ENCODE results near the gene L3MBTL1.
"Not testable (repeated sequence)": the region's sequence is repeated elsewhere in the genome, so short reads cannot be mapped to it uniquely, and the experiment has no call there.

L3MBTL1 gene

GRCh38 chr20:43507150-43508080, at the start of gene L3MBTL1:
Gene L3MBTL1, plus strand, starts transcription at chr20:43507697. Its CDS starts 5,807 bp downstream, at chr20:43513504.
- DNase-seq (ENCODE audit: low spot score): peak; percentile 81

GRCh38 chr20:43458422-43458924, 49.0 kb upstream of the L3MBTL1 start:
- no peak for DNase-seq (ENCODE audit: low spot score)

GRCh38 chr20:43459022-43459942, 48.2 kb upstream of the L3MBTL1 start:
- peak; percentile 58 for DNase-seq (ENCODE audit: low spot score)

GRCh38 chr20:43460172-43460829, 47.2 kb upstream of the L3MBTL1 start:
- no peak for DNase-seq (ENCODE audit: low spot score)

GRCh38 chr20:43460830-43461200, 46.7 kb upstream of the L3MBTL1 start:
- DNase-seq (ENCODE audit: low spot score): no peak

- no peak for DNase-seq (ENCODE audit: low spot score)
These were observed 45.4 kb upstream of the L3MBTL1 start for GRCh38 chr20:43461894-43462659.

- no peak for DNase-seq (ENCODE audit: low spot score)
These were observed 44.6 kb upstream of the L3MBTL1 start for GRCh38 chr20:43462660-43463526.

- DNase-seq (ENCODE audit: low spot score): no peak
These were observed 43.8 kb upstream of the L3MBTL1 start for GRCh38 chr20:43463527-43464218.

- DNase-seq (ENCODE audit: low spot score): no peak
These were observed 43.2 kb upstream of the L3MBTL1 start for GRCh38 chr20:43464219-43464790.

GRCh38 chr20:43465625-43465943, 41.9 kb upstream of the L3MBTL1 start:
- DNase-seq (ENCODE audit: low spot score): no peak

- DNase-seq (ENCODE audit: low spot score): no peak
These were observed 39.9 kb upstream of the L3MBTL1 start for GRCh38 chr20:43467589-43467988.

- DNase-seq (ENCODE audit: low spot score): no peak
These were observed 34.7 kb upstream of the L3MBTL1 start for GRCh38 chr20:43472671-43473380.

GRCh38 chr20:43473381-43473704, 34.2 kb upstream of the L3MBTL1 start:
- no peak for DNase-seq (ENCODE audit: low spot score)

GRCh38 chr20:43477193-43477592, 30.3 kb upstream of the L3MBTL1 start:
- no peak for DNase-seq (ENCODE audit: low spot score)

GRCh38 chr20:43477619-43478018, 29.9 kb upstream of the L3MBTL1 start:
- no peak for DNase-seq (ENCODE audit: low spot score)

- no peak for DNase-seq (ENCODE audit: low spot score)
These were observed 17.5 kb upstream of the L3MBTL1 start for GRCh38 chr20:43490038-43490437.

- DNase-seq (ENCODE audit: low spot score): no peak
These were observed 15.4 kb upstream of the L3MBTL1 start for GRCh38 chr20:43492101-43492500.

- no peak for DNase-seq (ENCODE audit: low spot score)
These were observed 12.1 kb upstream of the L3MBTL1 start for GRCh38 chr20:43495388-43495787.

GRCh38 chr20:43502021-43502420, 5.5 kb upstream of the L3MBTL1 start:
- not testable (repeated sequence) for DNase-seq (ENCODE audit: low spot score)

Measured in ecto neural progenitor cell (in vitro differentiated cells).